Endometrial microvascular endothelial cells (primary cell): ENCODE measurements around the gene GLIPR1. TPM values are rescaled to one million over a fixed set of nuclear protein-coding genes. Genes with fewer than 3 reads are reported as not detected.

Experiments used
- in situ Hi-C: cut with HindIII; loops from 2 replicates; pipeline ENCODE4 v1.10.0; 2017; ENCODE audit warnings: low sequenced_read_pairs, low pct_unique_long_range_greater_than_20kb; ENCODE audit errors: inconsistent ontology term
- total RNA-seq: library from RNA; depleted of rRNA; stranded (reverse); fragments of >200 nt; gene quantifications from one replicate; pipeline ENCODE4 v1.2.3, GENCODE V29; 2015; ENCODE audit errors: inconsistent ontology term

The GLIPR1 gene
- total RNA-seq, 1 donor from 2014 or later, result 74.1 TPM

DNA sequence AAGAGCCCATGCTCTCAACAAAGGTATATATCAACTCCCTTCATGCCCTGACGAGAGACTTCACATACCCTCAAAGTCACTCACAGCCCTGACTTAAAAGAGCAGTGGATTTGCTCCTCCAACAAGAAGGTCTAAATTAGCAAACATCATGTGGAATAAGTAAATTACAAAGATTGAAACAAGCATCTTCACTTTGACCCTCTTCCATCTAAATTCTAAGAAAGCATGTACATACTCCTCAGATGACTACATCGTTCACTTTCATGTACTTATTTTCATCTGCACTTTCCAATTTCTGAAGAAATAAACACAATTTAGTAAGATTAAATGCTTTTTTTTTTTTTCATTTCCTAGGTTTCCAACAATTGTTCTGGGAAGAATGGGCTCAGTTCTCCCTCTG is 69.4 kb downstream of the GLIPR1 start:
- in situ Hi-C loops, result loop anchor here (25.0 kb wide), 1 partner anchor 487 kb away; the partner anchor contains the start of gene PHLDA1

DNA sequence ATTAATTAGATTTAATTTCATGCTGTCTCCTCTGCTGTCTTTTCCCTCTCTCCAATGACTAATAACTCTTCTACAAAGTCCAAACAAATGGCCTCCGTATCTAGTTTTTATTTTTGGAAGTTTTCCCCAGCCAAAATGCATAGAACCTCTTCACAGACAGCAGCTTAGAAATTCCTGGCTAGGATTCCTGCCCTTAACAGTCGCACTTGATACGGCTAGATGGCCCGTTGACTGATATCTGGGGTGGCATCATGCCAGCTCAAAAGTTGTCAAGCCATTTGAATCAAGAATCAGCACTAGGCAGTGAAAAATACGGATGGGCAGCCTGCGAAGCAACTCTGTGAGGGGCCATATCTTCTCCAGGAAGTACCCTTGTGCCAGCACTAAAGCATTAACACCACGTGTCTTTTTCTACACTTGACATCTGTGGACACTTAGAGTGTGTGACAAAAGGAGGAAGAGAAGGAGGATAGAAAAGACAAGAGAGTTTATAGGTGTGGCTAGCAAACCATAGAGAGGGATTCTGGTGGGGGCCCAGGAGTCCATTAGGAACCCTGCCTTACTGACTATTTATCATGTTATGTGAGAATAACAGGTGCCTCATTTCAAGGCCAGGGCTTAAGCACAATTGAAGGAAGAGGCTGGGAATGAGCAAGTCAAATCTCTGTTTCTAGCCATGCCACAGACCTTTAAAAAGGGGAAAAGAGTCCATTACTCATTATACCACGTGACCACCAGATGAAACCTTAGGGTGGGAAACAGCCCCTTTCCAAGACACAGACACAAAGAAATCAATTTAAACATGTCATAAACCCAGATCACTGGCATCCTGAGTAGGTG is 70.1 kb downstream of the GLIPR1 start:
- in situ Hi-C loops, result loop anchor here (25.0 kb wide), 1 partner anchor 487 kb away; the partner anchor contains the start of gene PHLDA1

DNA sequence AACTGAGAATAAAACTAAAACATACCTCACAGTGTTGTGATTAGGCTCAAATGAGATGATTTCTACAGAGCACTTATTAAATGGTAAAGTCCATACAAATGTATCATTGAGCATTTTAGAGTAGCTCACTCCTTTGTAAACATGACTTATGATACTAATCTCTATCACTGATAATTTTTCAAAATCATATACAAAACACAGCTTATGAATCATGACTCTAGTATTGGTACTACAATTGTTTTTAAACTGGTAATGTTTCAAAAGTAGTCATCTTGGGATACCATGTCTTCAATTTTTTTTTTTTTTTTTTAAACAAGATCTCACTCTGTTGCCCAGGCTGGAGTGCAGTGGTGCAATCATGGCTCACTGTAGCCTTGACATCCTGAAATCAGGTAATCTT is 70.9 kb downstream of the GLIPR1 start:
- in situ Hi-C loops, result loop anchor here (25.0 kb wide), 1 partner anchor 486 kb away; the partner anchor contains the start of gene PHLDA1

DNA sequence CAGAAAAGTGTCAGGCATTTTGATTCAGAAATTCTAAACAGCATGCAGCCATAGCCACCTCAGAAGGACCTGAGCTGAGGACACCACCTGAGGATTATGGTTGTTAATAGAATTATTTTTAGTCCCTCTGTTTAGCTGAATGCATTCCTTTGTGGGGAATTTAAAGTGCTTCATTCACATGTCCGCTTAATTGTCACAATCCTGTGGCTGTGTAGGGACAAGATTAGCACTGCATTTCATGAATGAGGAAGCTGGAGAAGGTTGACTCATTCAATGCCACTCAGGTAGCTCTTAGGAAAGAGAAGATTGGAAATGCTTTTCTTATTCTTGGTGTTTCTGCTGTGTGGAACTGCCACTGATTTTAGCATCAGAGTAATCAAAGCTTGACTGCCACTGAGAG is 72.8 kb downstream of the GLIPR1 start:
- in situ Hi-C loops, result loop anchor here (25.0 kb wide), 1 partner anchor 484 kb away; the partner anchor contains the start of gene PHLDA1

Other genes starting within 250 kb of the GLIPR1 start
- gene CAPS2, start 150.4 kb upstream of the GLIPR1 start, total RNA-seq, result 2.9 TPM
- not detected for gene GLIPR1L1, start 146.1 kb upstream of the GLIPR1 start, total RNA-seq
- gene GLIPR1L2, start 89.7 kb upstream of the GLIPR1 start, total RNA-seq, result not detected
- 72.2 TPM for gene KRR1, start 30.9 kb downstream of the GLIPR1 start, total RNA-seq